ENCODE measurements around the gene ANKFN1. TPM values are rescaled to one million over a fixed set of nuclear protein-coding genes. Genes with fewer than 3 reads are reported as not detected.

Gene ANKFN1
- total and polyA plus RNA-seq, 3 donors from 2014 or later, result 3.7 to 11.4 (median 5.1) TPM

GRCh38 chr17:56160422-56160821 lies 7.1 kb downstream of the ANKFN1 start:
- WGBS, 2 donors, result 81 to 86% methylated on average over 3 of the region's 3 CpGs
- H3K27ac ChIP-seq, result no peak overlapping the region
- no peaks in the 10 kb centered on the region for H3K4me1 ChIP-seq
- no peak overlapping the region for H3K4me3 ChIP-seq
- no peaks in the 10 kb centered on the region for H3K27me3 ChIP-seq
- no peaks in the 10 kb centered on the region for H3K9me3 ChIP-seq
- no peak for DNase-seq
- intact Hi-C loops (cut with DNase I; ENCODE audit: low total_unique reads), result no loop called here
- no peak for TF ChIP-seq CTCF (IDR thresholded peaks at IDR 0.05)
- no peak for TF ChIP-seq POLR2A (IDR thresholded peaks at IDR 0.05)
- no peaks in the 10 kb centered on the region for H3K36me3 ChIP-seq (ENCODE audit: low read depth, missing control alignments)

GRCh38 chr17:56165072-56165641 lies 11.9 kb downstream of the ANKFN1 start:
- no peak for TF ChIP-seq POLR2A (IDR thresholded peaks at IDR 0.05)
- TF ChIP-seq CTCF (IDR thresholded peaks at IDR 0.05), result no peak
- DNase-seq, result no peak
- H3K27ac ChIP-seq, result no peak overlapping the region
- H3K4me1 ChIP-seq, result no peaks in the 10 kb centered on the region
- no peak overlapping the region for H3K4me3 ChIP-seq
- WGBS, 2 donors, result 89 to 90% methylated on average over 8 of the region's 8 CpGs
- no peaks in the 10 kb centered on the region for H3K9me3 ChIP-seq
- H3K27me3 ChIP-seq, result no peaks in the 10 kb centered on the region
- H3K36me3 ChIP-seq (ENCODE audit: low read depth, missing control alignments), result no peaks in the 10 kb centered on the region
- intact Hi-C loops (cut with DNase I; ENCODE audit: low total_unique reads), result no loop called here

- no peak overlapping the region for H3K27ac ChIP-seq
Measured at GRCh38 chr17:56167491-56167890, 14.2 kb downstream of the ANKFN1 start.

GRCh38 chr17:56169621-56170020 lies 16.3 kb downstream of the ANKFN1 start:
- no peak overlapping the region for H3K27ac ChIP-seq
- no peaks in the 10 kb centered on the region for H3K27me3 ChIP-seq
- no peak overlapping the region for H3K4me3 ChIP-seq
- 90 to 93% methylated on average over 3 of the region's 3 CpGs for WGBS, 2 donors
- no peaks in the 10 kb centered on the region for H3K9me3 ChIP-seq
- H3K36me3 ChIP-seq (ENCODE audit: low read depth, missing control alignments), result no peaks in the 10 kb centered on the region
- intact Hi-C loops (cut with DNase I; ENCODE audit: low total_unique reads), result no loop called here
- TF ChIP-seq POLR2A (IDR thresholded peaks at IDR 0.05), result no peak
- TF ChIP-seq CTCF (IDR thresholded peaks at IDR 0.05), result no peak
- DNase-seq, result no peak
- H3K4me1 ChIP-seq, result no peaks in the 10 kb centered on the region

More at GRCh38 chr17:56167491-56167890, 14.2 kb downstream of the ANKFN1 start:
- TF ChIP-seq CTCF (IDR thresholded peaks at IDR 0.05) (no peak), POLR2A (IDR thresholded peaks at IDR 0.05) (no peak)
- WGBS, 2 donors, result 75 to 84% methylated on average over 2 of the region's 2 CpGs
- intact Hi-C loops (cut with DNase I; ENCODE audit: low total_unique reads), result no loop called here
- H3K27me3 ChIP-seq, result no peaks in the 10 kb centered on the region
- no peaks in the 10 kb centered on the region for H3K4me1 ChIP-seq
- no peaks in the 10 kb centered on the region for H3K9me3 ChIP-seq
- no peak for DNase-seq
- no peak overlapping the region for H3K4me3 ChIP-seq
- no peaks in the 10 kb centered on the region for H3K36me3 ChIP-seq (ENCODE audit: low read depth, missing control alignments)
